ENCODE results near the gene FXYD2.

The FXYD2 gene

DNA sequence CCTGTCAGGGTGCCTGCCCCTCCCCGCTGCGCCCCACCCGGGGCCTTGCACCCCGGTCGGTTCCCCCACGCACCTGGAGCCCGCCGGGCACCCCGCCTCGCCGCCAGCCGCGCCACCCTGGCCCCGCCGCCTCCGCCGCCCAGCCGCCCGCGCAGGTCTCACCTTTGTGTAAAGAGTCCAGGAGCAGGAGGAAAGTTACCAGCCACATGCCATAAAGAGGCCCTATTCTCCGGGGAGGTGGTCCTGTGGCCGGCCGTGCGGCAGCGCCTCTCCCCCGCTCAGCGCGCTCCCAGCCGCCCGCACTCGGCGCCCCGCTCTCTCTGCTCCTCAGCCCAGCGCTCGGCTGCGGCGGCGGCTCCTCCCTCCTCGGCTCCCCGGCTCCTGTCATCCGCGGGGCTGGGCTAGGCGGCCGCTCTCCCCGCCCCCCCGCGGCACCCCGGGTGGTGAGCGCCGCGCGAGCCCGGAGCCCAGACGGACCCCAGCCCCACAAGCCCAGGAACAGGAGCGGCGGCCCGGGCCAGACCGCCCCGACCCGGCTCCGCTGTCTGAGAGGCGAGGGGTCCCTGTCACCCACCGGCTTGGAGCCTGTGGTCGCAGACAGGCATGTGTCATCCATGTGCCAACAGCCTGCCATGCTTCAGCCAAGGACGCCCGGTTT is 27.5 kb downstream of the FXYD2 start, which contains the start of gene DSCAML1:
TSS of gene DSCAML1 (minus strand) at position 345 of the 658 bp plus-strand sequence. CDS start at position 208, 137 bp downstream.
- no peak for DNase-seq (ENCODE audit: low read depth, low spot score)

DNA sequence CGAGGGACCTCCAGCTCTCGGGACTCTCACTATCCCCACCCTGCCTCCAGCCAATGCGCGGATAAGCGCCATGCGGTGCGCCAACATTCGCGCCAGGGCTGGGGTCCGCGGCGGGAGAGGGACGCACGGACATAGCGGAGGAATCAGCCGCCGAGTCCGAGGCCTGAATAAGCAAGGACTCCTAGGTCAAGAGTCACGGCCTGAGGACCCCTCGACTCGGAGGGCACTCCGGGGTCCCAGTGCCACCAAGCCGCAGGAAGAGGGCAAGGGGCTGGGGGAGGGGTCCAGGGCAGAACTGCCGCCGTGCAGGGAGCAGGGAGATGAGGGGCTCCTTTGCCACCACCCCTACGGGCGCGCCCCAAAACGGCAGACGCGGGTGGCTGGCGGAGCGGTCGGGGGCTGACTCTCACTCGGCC is 28.1 kb downstream of the FXYD2 start:
- no peak for DNase-seq (ENCODE audit: low read depth, low spot score)

DNA sequence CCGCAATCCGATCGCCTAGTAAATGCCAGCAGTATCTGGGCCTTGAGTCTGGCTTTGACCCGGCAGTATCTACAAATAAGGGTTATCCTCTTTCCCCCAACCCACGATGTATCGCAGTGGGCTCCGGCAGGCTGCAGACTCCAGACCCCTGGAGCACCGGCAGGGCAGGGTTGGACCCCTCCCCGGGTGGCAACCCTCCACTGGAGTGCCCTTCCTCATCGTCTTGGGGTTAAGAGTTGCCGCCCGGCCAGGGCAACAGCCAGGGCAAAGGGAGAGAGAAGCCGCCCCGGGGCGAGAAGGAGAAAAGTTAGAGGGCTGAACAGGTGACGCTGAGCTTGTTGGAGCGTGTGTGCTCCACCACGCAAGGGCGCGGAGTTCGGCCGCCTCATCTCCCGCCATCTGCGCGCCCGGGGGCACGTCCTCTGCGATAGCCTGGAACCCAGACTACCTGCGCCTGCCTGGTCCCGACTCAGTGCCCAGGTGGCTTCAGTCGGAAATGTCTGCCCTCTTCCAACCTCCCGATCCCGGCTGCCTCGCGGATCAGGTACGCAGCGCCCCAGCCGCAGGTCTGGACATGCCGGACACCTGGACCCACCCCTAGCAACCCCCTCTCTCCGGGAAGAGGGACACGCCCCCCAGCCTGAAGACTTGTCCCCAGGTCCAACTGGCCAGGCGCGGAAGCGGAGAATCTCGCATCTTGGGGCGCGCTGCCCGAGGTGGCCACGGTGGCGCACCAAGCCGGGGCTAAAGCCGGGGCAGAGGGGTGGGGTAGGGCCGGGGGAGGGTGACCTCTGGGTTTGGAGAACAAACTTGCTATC is 28.7 kb downstream of the FXYD2 start:
- no peak for DNase-seq (ENCODE audit: low read depth, low spot score)

DNA sequence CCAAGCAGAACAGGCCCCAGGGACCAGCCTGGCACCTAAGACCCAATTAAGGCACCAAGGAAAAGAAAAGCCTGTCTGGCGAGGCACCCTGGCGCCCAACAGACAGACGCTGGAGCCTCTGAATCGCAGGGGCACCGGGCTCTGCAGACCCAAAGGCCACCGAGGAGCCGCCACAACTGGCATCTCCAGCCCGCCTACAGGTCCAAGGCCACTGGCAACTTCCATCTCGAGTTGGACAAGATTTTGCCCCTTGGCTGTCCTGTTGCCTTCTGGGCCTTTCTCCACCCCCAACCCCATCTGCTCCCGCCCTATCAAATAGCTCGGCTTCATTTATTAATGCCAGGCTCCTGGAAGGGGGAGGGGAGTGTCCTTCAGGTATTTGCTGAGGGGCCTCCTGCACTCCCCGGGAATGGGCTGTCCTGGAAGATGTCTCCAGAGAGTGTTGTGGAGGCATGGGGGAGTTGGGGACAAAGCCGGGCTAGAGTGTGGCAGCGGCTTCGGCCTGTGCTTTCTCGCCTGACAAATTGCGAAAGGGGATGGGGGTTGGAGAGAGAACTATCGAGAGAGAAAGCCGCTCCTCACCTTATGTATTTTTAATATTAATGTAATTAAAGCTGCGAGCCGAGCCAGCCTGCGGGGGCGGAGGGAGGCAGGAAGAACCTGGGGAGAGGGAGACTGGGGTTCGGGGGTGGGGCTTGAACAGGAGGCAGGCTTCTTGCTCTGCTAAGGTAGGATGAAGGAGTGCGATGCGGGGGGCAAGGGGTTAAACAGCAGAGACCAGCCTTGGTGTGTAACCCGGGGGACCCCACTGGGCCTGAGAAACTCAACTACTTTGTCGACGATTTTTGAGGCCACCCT is 29.5 kb downstream of the FXYD2 start:
- DNase-seq (ENCODE audit: low read depth, low spot score), result no peak

DNA sequence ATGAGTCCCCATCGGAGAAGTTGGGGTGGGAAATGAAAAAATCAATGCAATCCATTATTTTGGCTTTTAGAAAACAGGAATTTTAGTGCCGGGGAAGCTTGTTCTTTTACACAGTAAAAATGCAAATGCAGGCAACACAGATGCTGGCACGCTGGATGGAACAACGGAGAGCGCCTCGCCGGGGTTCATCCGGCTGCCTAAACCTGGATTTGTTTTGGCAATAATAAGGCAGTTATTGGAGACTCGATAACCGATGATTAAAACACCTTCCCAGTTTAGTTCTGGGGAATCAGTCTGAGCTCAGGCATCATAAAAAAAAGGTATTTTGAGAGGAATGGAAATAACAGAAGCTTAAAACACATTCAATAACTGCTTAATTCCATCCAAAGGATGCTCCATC is 30.4 kb downstream of the FXYD2 start:
- no peak for DNase-seq (ENCODE audit: low read depth, low spot score)

DNA sequence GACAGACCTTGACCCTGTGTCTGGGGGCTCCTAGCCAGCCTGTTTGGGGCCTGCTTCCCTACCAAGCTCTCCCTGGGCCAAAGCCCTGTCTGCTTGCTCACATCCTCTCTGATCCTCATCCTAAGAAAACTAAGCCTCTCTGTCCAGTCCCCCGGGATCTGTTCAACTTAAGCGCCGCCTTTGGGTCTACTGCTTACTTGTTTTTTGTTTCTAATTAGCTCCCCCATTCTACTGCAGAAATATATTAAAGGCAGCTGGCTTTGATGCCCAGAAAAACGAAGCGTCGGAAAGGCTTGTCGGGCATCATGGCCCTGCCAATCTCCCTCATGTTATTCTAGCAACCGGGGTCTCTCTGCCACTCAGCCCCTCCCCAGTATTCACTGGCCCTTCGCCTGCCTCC is 31.0 kb downstream of the FXYD2 start:
- DNase-seq (ENCODE audit: low read depth, low spot score), result no peak

DNA sequence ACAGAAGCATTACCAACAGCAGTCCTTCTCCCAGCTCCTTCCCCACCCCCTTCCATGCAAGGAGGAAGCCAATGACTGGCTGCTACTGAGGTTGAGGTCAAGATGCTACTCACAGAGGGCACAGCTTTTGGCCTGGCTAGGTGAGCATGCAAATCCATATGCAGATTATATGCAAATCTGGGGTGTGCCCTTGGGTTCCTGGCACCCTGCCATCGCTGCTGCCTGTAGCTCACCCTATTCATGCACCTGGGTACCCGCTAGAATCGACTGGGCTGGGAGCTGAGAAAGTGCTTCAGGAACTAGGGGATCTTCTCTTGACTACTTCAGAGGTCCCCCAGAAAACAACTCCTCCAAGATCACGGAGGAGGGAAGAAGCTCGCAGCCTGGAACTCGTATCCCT is 31.6 kb downstream of the FXYD2 start:
- DNase-seq (ENCODE audit: low read depth, low spot score), result no peak

DNA sequence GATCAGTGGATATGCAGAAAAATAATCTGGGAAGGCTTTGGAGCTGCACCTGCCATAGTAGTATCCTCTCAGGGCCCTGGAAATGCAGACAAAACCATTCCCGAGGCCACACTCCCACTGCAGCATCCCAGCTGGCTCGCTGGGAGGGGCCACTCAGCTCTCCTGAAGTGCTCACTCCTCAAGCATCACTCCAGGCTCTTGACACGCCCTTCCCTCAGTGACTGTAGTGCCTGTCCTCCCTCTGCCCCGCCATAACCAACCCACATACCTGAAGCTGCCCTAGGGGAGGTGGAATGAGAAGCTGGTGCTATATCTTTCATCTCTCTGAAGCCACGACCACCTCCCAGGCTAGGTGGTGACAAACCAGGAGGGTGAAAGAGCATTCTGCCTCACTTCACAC is 32.3 kb downstream of the FXYD2 start:
- no peak for DNase-seq (ENCODE audit: low read depth, low spot score)

DNA sequence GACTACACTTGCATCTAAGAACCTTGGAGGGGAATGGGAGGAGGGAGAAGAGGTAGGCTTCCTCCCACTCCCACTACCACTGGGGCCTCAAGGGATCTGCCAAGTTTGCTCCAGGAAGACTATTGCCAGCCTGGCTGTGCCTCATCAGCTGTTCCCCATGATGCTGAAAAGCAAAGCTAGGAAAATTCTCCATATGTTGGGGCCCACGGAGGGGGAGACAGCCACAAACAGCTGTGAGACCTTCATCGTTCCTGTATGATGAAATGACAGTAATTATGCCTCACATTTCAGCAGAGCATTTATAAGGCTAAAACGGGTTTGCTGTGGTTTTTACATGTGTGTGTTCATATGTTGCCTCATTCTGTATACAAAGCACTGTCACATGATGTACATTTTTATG is 34.3 kb downstream of the FXYD2 start:
- no peak for DNase-seq (ENCODE audit: low read depth, low spot score)

DNA sequence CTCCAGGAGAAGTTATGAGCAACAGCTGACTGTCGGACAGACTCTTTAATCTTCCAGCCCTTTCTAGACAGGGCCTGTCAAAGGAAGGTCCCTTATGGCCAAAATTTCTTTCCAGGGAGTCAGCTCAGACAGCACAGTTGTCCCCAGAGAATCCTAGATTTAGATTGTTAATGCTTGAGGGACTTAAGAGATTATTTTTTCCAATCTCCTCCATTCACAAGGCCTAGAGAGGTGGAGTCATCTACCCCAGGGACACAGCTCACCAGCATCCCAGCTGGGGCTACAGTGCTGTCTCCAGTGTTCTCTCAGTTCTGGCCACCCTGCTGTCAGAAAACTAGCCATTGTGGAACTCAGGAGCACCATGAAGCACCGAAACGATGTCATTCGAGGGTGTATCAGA is 35.3 kb downstream of the FXYD2 start:
- no peak for DNase-seq (ENCODE audit: low read depth, low spot score)

DNA sequence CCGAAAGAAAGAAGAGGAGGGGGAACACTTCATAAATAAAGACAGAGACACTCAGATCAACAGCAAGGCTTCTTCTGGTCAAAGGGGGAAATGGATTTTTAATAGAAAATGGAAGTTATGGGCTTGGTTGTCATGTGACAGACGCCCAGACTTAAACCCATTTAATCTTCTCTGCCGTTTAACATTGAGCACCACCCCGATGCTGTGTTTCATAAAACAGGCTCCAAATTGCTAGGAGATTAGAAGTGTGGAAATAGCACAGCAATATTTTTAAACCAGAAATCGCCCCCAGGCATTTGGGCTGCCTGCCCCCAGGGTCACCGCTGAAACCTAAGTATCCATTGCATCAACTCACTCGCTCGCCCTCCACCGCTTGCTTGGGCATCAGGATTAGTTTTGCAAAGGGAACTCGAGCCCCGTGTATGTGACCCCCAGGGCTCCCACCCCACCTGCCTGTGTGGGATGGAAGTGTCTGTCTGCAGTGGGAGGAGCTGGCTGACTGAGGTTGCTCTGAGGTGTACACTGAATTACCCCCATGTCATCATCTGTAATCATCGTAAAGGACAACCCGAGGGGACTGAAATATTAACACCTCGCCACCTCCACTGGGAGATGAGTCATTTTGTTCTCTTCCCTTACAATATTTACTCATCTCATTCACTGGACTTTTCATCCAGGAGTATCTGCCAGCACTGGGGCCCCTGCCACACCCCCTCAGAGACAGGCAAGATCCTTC is 38.2 kb downstream of the FXYD2 start:
- no peak for DNase-seq (ENCODE audit: low read depth, low spot score)

DNA sequence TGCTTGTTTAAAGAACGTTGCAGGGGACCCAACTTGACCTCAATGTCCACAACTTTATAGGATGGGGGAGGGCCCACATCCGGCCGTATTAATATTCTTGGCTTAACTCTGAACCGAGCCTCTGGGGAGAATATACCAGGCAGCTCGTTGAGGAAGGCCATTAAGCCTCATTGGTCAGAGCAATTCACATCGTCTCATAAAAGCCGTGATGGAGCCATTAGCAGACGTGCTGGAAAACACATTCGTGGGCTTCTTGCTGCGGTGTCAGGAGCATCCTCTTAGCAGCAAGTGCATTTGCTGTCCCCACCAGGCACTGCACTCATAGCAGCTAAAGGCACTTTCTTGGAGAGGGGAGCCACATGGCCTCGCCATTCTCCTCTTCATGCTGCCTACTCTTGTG is 42.4 kb downstream of the FXYD2 start:
- DNase-seq (ENCODE audit: low read depth, low spot score), result no peak

DNA sequence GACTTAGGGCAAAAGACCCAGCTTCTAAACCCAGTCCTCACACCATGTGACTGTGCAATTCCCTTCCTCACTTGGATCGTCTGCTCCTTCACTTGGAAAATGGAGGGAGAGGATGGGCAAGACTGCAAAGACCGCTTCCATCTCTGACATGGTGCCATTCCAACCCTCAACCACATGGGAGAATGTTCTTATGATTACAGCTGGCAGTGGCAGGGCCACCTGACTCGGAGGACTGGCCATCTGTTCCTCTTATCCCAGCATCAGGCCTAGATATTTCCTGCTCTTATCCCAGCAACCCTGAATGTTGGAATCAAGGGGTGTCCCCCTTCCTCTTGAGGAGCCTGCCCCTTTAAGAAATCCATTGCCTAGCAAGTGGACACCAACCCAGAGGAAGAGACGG is 42.9 kb downstream of the FXYD2 start:
- no peak for DNase-seq (ENCODE audit: low read depth, low spot score)

DNA sequence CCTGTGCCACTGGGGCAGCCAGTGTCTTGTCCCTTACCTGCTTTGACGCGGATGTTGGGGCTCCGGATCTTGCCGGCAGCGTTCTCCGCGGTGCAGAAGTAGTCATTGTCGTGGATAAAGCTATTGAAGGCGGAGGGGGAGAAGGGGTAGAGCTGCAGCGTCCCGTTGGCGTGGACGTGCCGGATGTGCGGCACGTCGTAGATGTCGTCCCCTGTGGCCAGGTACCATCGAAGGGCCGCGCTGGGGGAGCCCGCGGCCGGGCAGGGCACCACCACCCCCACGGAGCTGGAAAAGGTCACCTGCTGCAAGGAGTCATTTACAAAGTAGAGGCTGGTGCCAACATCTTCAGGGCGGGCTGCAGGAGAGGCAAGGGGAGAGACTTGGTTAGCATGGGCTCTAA is 44.1 kb downstream of the FXYD2 start:
- DNase-seq (ENCODE audit: low read depth, low spot score), result no peak

DNA sequence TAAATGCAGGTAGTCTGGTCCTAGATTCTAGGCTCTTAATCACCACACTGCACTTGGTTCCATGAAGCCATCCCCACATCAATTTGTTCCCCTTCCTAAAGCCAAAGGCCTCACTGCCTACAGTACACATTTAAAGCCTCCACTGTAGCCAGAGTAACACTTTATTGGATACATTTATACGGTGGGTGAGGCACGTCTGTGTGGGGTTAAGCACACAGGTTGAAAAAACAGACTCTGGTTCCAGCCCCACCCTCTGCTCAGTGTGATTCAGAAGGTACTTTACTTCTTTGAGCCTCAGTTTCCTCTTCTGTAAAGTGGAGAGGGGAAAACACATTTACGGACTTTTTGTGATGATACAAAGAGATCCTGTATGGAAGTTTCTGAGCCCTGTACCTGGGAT is 50.0 kb downstream of the FXYD2 start:
- no peak for DNase-seq (ENCODE audit: low read depth, low spot score)

DNA sequence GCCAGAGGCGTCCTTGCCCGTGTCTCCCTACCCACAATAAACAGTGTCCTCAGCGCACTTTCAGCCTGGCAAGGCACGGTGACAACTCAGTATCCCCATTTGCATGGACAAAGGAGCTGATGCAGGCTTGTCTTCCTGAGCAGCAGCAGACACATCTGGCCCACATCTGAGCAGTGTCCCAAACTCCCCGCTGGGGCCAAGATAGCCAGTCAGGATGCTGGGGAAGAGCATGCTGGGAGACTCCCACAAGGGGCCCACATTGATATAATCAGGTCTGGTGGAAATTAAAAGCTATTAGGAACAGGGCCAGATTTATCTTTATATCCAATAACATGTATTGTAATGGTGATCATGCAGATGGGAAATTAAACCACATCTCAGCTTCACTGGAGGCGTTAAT is 52.2 kb downstream of the FXYD2 start:
- DNase-seq (ENCODE audit: low read depth, low spot score), result no peak

DNA sequence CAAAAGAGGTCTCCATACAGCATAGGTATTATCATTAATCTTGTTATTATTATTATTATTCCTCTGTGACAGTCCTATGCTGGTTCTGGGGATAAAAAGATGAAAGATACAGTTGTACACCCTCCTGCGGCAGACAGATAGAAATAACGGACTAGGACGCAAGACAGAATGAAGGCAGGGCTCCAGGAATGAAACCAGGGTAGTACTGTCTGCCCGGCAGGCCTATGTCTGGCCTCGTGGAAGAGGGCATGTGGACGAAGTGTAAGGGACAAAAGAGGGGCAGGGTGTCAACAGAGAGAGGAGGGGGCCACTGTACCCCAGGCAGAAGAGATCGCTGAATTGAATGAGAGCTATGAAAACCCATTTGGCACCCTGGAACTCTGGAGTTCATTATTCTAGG is 52.7 kb downstream of the FXYD2 start:
- DNase-seq (ENCODE audit: low read depth, low spot score), result no peak

DNA sequence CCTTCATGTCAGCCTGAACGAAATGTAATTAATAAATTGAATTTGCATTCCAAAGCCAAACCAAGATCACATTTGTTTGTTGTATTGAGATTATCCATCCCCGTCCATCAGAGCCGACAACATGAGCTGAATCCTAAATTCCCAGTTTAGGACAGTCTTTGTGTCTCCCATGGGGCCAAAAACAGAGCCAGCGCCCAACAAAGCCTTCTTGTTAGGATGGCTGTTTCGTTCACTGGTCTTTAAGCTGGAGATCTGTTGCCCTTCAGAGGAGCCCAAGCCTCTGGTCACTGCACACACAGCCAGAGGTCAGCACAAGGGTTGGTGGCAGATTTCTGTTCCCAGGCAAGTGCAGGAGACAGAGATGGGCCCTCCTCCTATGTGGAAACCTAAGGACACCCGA is 53.3 kb downstream of the FXYD2 start:
- DNase-seq (ENCODE audit: low read depth, low spot score), result no peak

DNA sequence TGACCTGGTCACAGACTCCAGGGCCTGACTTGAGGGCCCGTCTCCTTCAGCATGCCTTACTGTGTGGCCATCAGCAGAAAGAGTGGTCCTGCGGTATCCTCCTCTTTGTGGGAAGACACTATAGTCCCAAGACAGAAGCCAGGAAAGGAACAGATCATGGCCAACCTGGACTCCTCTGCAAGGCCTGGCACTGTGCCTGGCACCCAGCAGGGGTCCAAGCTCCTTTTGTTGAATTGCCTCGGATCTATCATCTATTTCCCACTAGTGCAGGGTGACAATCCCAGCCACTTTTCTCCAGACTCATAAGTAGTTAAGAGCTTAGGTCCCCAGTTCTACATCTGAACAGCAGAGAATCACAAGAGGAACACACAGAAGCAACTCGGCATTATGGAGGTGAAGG is 54.5 kb downstream of the FXYD2 start:
- no peak for DNase-seq (ENCODE audit: low read depth, low spot score)
